Measurements from ENCODE around the gene CSMD2.

DNA sequence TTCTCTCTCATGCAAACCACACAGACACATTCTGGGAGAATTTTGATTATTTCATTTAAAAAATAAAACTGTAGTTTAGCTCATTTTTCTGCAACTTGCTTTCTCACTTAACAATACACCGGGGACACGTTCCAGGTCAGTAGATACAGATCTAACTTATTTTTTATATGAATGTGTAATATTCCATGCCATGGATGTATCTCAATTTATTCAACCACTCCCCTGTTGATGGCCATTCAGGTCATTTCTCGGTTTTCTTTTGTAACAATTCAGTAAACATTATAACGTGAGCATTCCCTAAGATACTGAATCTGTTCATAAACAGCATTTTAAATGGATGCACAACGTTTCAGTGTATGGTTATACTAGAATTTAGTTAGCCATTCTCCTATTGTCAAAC is 64.7 kb downstream of the CSMD2 start:
- TF ChIP-seq, protein P1, sequence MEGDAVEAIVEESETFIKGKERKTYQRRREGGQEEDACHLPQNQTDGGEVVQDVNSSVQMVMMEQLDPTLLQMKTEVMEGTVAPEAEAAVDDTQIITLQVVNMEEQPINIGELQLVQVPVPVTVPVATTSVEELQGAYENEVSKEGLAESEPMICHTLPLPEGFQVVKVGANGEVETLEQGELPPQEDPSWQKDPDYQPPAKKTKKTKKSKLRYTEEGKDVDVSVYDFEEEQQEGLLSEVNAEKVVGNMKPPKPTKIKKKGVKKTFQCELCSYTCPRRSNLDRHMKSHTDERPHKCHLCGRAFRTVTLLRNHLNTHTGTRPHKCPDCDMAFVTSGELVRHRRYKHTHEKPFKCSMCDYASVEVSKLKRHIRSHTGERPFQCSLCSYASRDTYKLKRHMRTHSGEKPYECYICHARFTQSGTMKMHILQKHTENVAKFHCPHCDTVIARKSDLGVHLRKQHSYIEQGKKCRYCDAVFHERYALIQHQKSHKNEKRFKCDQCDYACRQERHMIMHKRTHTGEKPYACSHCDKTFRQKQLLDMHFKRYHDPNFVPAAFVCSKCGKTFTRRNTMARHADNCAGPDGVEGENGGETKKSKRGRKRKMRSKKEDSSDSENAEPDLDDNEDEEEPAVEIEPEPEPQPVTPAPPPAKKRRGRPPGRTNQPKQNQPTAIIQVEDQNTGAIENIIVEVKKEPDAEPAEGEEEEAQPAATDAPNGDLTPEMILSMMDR (conservative IDR thresholded peaks at IDR 0.05; ENCODE audit: low read depth in 2 of 2), result no peak
- TF ChIP-seq POLR2AphosphoS5 (IDR thresholded peaks at IDR 0.05; ENCODE audit: low read depth) (no peak), EZH2phosphoT487 (IDR thresholded peaks at IDR 0.05; ENCODE audit: unreplicated experiment) (no peak), EZH2 (IDR thresholded peaks at IDR 0.05; ENCODE audit: low read depth, unreplicated experiment) (no peak), CREB1 (CRISPR knock-in tag; IDR thresholded peaks at IDR 0.05; ENCODE audit: low read depth) (no peak), JUNB (IDR thresholded peaks at IDR 0.05; ENCODE audit: unreplicated experiment) (no peak)
- TF ChIP-seq, protein P2, sequence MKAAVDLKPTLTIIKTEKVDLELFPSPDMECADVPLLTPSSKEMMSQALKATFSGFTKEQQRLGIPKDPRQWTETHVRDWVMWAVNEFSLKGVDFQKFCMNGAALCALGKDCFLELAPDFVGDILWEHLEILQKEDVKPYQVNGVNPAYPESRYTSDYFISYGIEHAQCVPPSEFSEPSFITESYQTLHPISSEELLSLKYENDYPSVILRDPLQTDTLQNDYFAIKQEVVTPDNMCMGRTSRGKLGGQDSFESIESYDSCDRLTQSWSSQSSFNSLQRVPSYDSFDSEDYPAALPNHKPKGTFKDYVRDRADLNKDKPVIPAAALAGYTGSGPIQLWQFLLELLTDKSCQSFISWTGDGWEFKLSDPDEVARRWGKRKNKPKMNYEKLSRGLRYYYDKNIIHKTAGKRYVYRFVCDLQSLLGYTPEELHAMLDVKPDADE (IDR thresholded peaks at IDR 0.05), result no peak
- TF ChIP-seq, protein P3, sequence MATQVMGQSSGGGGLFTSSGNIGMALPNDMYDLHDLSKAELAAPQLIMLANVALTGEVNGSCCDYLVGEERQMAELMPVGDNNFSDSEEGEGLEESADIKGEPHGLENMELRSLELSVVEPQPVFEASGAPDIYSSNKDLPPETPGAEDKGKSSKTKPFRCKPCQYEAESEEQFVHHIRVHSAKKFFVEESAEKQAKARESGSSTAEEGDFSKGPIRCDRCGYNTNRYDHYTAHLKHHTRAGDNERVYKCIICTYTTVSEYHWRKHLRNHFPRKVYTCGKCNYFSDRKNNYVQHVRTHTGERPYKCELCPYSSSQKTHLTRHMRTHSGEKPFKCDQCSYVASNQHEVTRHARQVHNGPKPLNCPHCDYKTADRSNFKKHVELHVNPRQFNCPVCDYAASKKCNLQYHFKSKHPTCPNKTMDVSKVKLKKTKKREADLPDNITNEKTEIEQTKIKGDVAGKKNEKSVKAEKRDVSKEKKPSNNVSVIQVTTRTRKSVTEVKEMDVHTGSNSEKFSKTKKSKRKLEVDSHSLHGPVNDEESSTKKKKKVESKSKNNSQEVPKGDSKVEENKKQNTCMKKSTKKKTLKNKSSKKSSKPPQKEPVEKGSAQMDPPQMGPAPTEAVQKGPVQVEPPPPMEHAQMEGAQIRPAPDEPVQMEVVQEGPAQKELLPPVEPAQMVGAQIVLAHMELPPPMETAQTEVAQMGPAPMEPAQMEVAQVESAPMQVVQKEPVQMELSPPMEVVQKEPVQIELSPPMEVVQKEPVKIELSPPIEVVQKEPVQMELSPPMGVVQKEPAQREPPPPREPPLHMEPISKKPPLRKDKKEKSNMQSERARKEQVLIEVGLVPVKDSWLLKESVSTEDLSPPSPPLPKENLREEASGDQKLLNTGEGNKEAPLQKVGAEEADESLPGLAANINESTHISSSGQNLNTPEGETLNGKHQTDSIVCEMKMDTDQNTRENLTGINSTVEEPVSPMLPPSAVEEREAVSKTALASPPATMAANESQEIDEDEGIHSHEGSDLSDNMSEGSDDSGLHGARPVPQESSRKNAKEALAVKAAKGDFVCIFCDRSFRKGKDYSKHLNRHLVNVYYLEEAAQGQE (IDR thresholded peaks at IDR 0.05; ENCODE audit: unreplicated experiment), result no peak
